Upper lobe of left lung (tissue), 6 donors: Measurements from ENCODE around the gene PDIA6. TPM values are rescaled to one million over a fixed set of nuclear protein-coding genes. Genes with fewer than 3 reads are reported as not detected.
"Not testable (repeated sequence)": the region's sequence is repeated elsewhere in the genome, so short reads cannot be mapped to it uniquely, and the experiment has no call there.

Source experiments
- ATAC-seq, 2 donors: fragments of 200-7000 bp; cut with Tn5 transposase; one replicate each; pipeline ENCODE4 v1.9.1; 2022; ENCODE audit warnings: mild to moderate bottlenecking in 2 of 2, moderate library complexity in 2 of 2; ENCODE audit not compliant: low FRiP score in 2 of 2
- DNase-seq, 2 donors: peaks; one replicate each; pipeline ENCODE4 v3.0.0-alpha.2; 2019 to 2020
- H3K27ac ChIP-seq, 4 donors: fragments of 200-600 bp; sonication (generic); one replicate each; pipeline ENCODE4 v1.5.1; 2016 to 2019
- H3K27me3 ChIP-seq, 4 donors: fragments of 200-600 bp; sonication (generic); one replicate each; pipeline ENCODE4 v1.5.1; 2017 to 2019
- H3K36me3 ChIP-seq, 4 donors: fragments of 200-600 bp; sonication (generic); one replicate each; pipeline ENCODE4 v1.5.1; 2016 to 2019
- H3K4me1 ChIP-seq, 4 donors: fragments of 200-600 bp; sonication (generic); one replicate each; pipeline ENCODE4 v1.5.1; 2018 to 2019
- H3K4me3 ChIP-seq, 4 donors: fragments of 200-600 bp; sonication (generic); one replicate each; pipeline ENCODE4 v1.5.1; 2017 to 2019; ENCODE audit warnings: mild to moderate bottlenecking in 2 of 4, moderate library complexity in 1 of 4
- H3K9me3 ChIP-seq, 4 donors: fragments of 200-600 bp; sonication (generic); one replicate each; pipeline ENCODE4 v1.5.1; 2018 to 2019
- CTCF ChIP-seq, 6 experiments: fragments of 450-650 bp in 4 of 6; fragments of 200-600 bp in 2 of 6; sonication (generic) in 2 of 6; IDR thresholded peaks; one replicate each; pipeline ENCODE4 v1.5.1; 2016 to 2019; ENCODE audit warnings: antibody characterized with exemption in 6 of 6
- EP300 ChIP-seq, 4 donors: sonication (generic); formaldehyde crosslinking; IDR thresholded peaks; one replicate each; pipeline ENCODE4 v1.5.1; 2017; ENCODE audit warnings: antibody characterized with exemption in 4 of 4, control low read depth in 2 of 4
- POLR2A ChIP-seq, 4 donors: fragments of 450-650 bp; IDR thresholded peaks; one replicate each; pipeline ENCODE4 v1.5.1; 2016 to 2017; ENCODE audit warnings: antibody characterized with exemption in 4 of 4, mild to moderate bottlenecking in 2 of 4
- POLR2AphosphoS5 ChIP-seq, 2 donors: sonication (generic); formaldehyde crosslinking; IDR thresholded peaks; one replicate each; pipeline ENCODE4 v1.5.1; 2017; ENCODE audit warnings: antibody characterized with exemption in 2 of 2
- WGBS, 2 donors: methylation state at CpG; one replicate each; pipeline ENCODE4 v1.1.5; 2017 to 2018; 5-methylcytosine and 5-hydroxymethylcytosine counted together
- total RNA-seq, 6 donors: library from RNA; depleted of rRNA in 4 of 6; stranded (reverse); fragments of >200 nt in 4 of 6; gene quantifications; one replicate each; pipeline versions ENCODE4 v1.1.0 to v1.2.1, GENCODE V29; 2016 to 2021
- donor health status: DM: no; HTN: no; CAD: no; lungs with moderate emphysema.
- donor health status: DM: no; HTN: yes; CAD: no; lungs with severe emphysema.

The PDIA6 gene
- total RNA-seq, 6 donors from 2014 or later: 32.5 to 209 (median 122) TPM

- ATAC-seq (no peak), DNase-seq (no peak)
- Histone ChIP-seq H3K27me3 (no peaks in the 10 kb centered on the region), H3K36me3 (peaks cover 18 to 93% (median 76%) of the 10 kb centered on the region in 4 donors), H3K4me3 (no peak overlapping the region), H3K4me1 (peaks cover 0 to 15% (median 3%) of the 10 kb centered on the region in 4 donors), H3K27ac (no peak overlapping the region), H3K9me3 (no peaks in the 10 kb centered on the region)
- 82 to 88% methylated on average over 4 of the region's 4 CpGs for WGBS, 2 donors
- TF ChIP-seq CTCF (IDR thresholded peaks at IDR 0.05): no peak
These were observed 29.2 kb downstream of the PDIA6 start for GRCh38 chr2:10783421-10783820.

- 96 to 97% methylated on average over 8 of the region's 8 CpGs for WGBS, 2 donors
- peaks cover 18 to 90% (median 67%) of the 10 kb centered on the region in 4 donors for H3K36me3 ChIP-seq
- ATAC-seq: no peak
- no peaks in the 10 kb centered on the region for H3K9me3 ChIP-seq
- peaks cover 0 to 15% (median under 1%) of the 10 kb centered on the region in 4 donors for H3K4me1 ChIP-seq
- no peaks in the 10 kb centered on the region for H3K27me3 ChIP-seq
- no peak for DNase-seq
- no peak for TF ChIP-seq EP300 (IDR thresholded peaks at IDR 0.05)
- TF ChIP-seq POLR2A (IDR thresholded peaks at IDR 0.05): no peak
- no peak for TF ChIP-seq POLR2AphosphoS5 (IDR thresholded peaks at IDR 0.05)
- TF ChIP-seq CTCF (IDR thresholded peaks at IDR 0.05): no peak
- H3K4me3 ChIP-seq: no peak overlapping the region
- H3K27ac ChIP-seq: no peak overlapping the region
These were observed 30.8 kb downstream of the PDIA6 start for GRCh38 chr2:10781746-10782145.

- H3K36me3 ChIP-seq: peaks cover 18 to 81% (median 58%) of the 10 kb centered on the region in 4 donors
- not testable (repeated sequence) for H3K4me3 ChIP-seq, H3K27ac ChIP-seq, ATAC-seq, H3K9me3 ChIP-seq, DNase-seq, H3K27me3 ChIP-seq
- WGBS, 2 donors: 95 to 98% methylated on average over 11 of the region's 11 CpGs
- H3K4me1 ChIP-seq: peaks cover 0 to 11% (median under 1%) of the 10 kb centered on the region in 4 donors
These were observed 31.8 kb downstream of the PDIA6 start for GRCh38 chr2:10780821-10781220.

- H3K9me3 ChIP-seq: no peaks in the 10 kb centered on the region
- H3K27ac ChIP-seq: no peak overlapping the region
- TF ChIP-seq CTCF (IDR thresholded peaks at IDR 0.05) (no peak), POLR2AphosphoS5 (IDR thresholded peaks at IDR 0.05) (no peak), POLR2A (IDR thresholded peaks at IDR 0.05) (no peak), EP300 (IDR thresholded peaks at IDR 0.05) (no peak)
- whole genome bisulfite sequencing, 2 donors: 97 to 99% methylated on average over 11 of the region's 11 CpGs
- no peak overlapping the region for H3K4me3 ChIP-seq
- no peaks in the 10 kb centered on the region for H3K27me3 ChIP-seq
- H3K4me1 ChIP-seq: peaks cover 0 to 12% (median 3%) of the 10 kb centered on the region in 4 donors
- peaks cover 18 to 77% (median 55%) of the 10 kb centered on the region in 4 donors for H3K36me3 ChIP-seq
- DNase-seq (peak in 1 of 2 donors; percentile 12), ATAC-seq (peak in 1 of 2 donors; percentile 6)
These were observed 32.1 kb downstream of the PDIA6 start for GRCh38 chr2:10780491-10780820.

GRCh38 chr2:10779776-10780490, 32.7 kb downstream of the PDIA6 start:
- WGBS, 2 donors: 96 to 98% methylated on average over 25 of the region's 25 CpGs
- Histone ChIP-seq H3K9me3 (no peaks in the 10 kb centered on the region), H3K4me3 (no peak overlapping the region), H3K36me3 (peaks cover 18 to 72% (median 51%) of the 10 kb centered on the region in 4 donors), H3K4me1 (peaks cover 4 to 13% (median 8%) of the 10 kb centered on the region in 4 donors), H3K27me3 (no peaks in the 10 kb centered on the region), H3K27ac (no peak overlapping the region)
- TF ChIP-seq POLR2A (IDR thresholded peaks at IDR 0.05): no peak
- TF ChIP-seq EP300 (IDR thresholded peaks at IDR 0.05): no peak
- no peak for TF ChIP-seq CTCF (IDR thresholded peaks at IDR 0.05)
- TF ChIP-seq POLR2AphosphoS5 (IDR thresholded peaks at IDR 0.05): no peak
- ATAC-seq: no peak
- peak in 1 of 2 donors; percentile 66 for DNase-seq
